Body of pancreas (tissue), 4 donors: ENCODE results near the gene FAM107B.

Experiments used
- POLR2A ChIP-seq, 3 donors: fragments of 450-650 bp; IDR thresholded peaks; one replicate each; pipeline ENCODE4 v1.6.1; 2016; ENCODE audit warnings: antibody characterized with exemption in 3 of 3, mild to moderate bottlenecking in 2 of 3
- TF ChIP-seq, protein P1 (sequence below), 7 experiments: fragments of 450-650 bp in 4 of 7; fragments of 200-600 bp in 3 of 7; sonication (generic) in 3 of 7; IDR thresholded peaks; one replicate each; pipeline ENCODE4 v1.5.1; 2016 to 2019; ENCODE audit warnings: antibody characterized with exemption in 7 of 7

DNA sequence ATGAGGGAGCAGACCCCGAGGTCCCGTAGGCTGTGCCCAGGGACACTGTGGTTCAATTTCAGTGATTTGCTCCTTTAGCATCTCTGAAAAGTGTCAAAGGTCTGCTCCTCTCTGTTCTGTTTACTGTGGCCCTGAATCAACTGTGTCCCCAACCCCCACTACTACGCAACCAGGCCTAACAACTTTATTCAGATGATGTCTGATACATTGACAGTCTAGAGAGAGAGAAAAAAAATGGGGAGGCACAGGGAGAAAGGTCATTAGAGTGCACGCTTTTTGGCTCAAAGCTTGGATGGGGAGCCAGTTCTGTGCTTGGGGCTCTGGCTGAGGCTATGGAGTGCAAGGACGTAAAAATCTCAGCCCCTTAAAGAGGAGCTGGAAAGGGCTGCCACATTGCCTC is 77.9 kb downstream of the FAM107B start:
- TF ChIP-seq, protein P1, sequence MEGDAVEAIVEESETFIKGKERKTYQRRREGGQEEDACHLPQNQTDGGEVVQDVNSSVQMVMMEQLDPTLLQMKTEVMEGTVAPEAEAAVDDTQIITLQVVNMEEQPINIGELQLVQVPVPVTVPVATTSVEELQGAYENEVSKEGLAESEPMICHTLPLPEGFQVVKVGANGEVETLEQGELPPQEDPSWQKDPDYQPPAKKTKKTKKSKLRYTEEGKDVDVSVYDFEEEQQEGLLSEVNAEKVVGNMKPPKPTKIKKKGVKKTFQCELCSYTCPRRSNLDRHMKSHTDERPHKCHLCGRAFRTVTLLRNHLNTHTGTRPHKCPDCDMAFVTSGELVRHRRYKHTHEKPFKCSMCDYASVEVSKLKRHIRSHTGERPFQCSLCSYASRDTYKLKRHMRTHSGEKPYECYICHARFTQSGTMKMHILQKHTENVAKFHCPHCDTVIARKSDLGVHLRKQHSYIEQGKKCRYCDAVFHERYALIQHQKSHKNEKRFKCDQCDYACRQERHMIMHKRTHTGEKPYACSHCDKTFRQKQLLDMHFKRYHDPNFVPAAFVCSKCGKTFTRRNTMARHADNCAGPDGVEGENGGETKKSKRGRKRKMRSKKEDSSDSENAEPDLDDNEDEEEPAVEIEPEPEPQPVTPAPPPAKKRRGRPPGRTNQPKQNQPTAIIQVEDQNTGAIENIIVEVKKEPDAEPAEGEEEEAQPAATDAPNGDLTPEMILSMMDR (IDR thresholded peaks at IDR 0.05), result no peak
- no peak for TF ChIP-seq POLR2A (IDR thresholded peaks at IDR 0.05)
